ENCODE data around the gene SELENOF. TPM values are rescaled to one million over a fixed set of nuclear protein-coding genes. Genes with fewer than 3 reads are reported as not detected.

SELENOF gene
- total and polyA plus RNA-seq, 10 of the 15 experiments (the other 5 are each of a cell fraction or from before 2014, with no cell fraction given): 98.7 to 254 (median 172) TPM

DNA sequence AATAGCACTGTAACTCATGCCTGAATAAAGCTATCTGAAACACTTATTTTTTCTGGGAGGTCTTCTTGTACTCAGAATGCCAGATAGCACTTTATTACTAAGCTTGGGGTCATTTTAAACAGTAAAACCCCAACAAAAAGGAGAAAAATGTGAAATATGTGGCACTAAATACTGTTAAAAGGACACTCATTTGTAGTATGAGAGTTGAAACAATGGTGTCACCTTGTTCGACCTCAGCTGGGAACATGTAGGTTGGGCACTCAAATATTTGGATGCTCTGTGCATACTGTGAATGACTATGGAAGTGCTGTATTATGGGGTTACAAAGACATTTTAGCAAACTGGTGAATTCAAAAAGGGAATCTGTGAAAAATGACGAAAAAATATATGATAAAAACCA lies 53.9 kb downstream of the SELENOF start:
- H2AFZ ChIP-seq (ENCODE audit: control insufficient read depth, low read depth, low read length): no peak overlapping the region
- in situ Hi-C loops (cut with MboI): no loop called here
- H3K79me2 ChIP-seq (ENCODE audit: control insufficient read depth, insufficient read depth, low read length): no peaks in the 10 kb centered on the region
- WGBS (ENCODE audit: insufficient coverage, insufficient replicate concordance, low lambda C conversion rate, missing lambda C conversion rate): 100% methylated on average over 2 of the region's 2 CpGs
- no peak overlapping the region for H3K27ac ChIP-seq (ENCODE audit: control insufficient read depth, insufficient read depth)
- H3K4me1 ChIP-seq (ENCODE audit: control insufficient read depth, insufficient read depth, low read length): no peaks in the 10 kb centered on the region
- FAIRE-seq (no peak), ATAC-seq (no peak), DNase-seq (ENCODE audit: low read depth, low spot score) (no peak)
- ChIA-PET POLR2A (no interaction called here), CTCF (interaction anchor here (1.3 to 2.7 kb wide), 2 partner anchors 14 to 26 kb away, joined by 4 to 9 read pairs; no protein-coding TSS in a partner anchor), RAD21 (ENCODE audit: unreplicated experiment) (interaction anchor here (0.6 kb wide), 1 partner anchor 79 kb away, joined by 3 read pairs; no protein-coding TSS in a partner anchor), SMC1A (ENCODE audit: uncharacterized antibody, unreplicated experiment) (interaction anchor here (0.5 to 1.1 kb wide), 3 partner anchors 26 to 341 kb away, joined by 3 read pairs; no protein-coding TSS in a partner anchor)
- H3K9me3 ChIP-seq (replicated peaks; ENCODE audit: control insufficient read depth, insufficient read depth, low read length): no peaks in the 10 kb centered on the region
- intact Hi-C loops (cut with micrococcal nuclease; ENCODE audit: unreplicated experiment): no loop called here
- no peaks in the 10 kb centered on the region for H4K20me1 ChIP-seq (ENCODE audit: control insufficient read depth, insufficient read depth)
- no TSS peak for BruUV-seq (replicated peaks)
- peaks cover 0 to 5% of the 10 kb centered on the region in 2 experiments; a peak in 1 of 4 replicates for H3K36me3 ChIP-seq (ENCODE audit: control insufficient read depth in 2 of 2, insufficient read depth in 2 of 2, low read length in 1 of 2)
- TF ChIP-seq NBN (IDR thresholded peaks at IDR 0.05) (no peak), CBX5 (IDR thresholded peaks at IDR 0.05; ENCODE audit: low read depth) (no peak), KAT2A (conservative IDR thresholded peaks at IDR 0.05; ENCODE audit: control insufficient read depth, low read depth, low read length) (no peak), CBFB (IDR thresholded peaks at IDR 0.05; ENCODE audit: low read depth) (no peak), HDGF (IDR thresholded peaks at IDR 0.05) (no peak), ZNF217 (IDR thresholded peaks at IDR 0.05) (no peak), TCF7 (IDR thresholded peaks at IDR 0.05; ENCODE audit: borderline replicate concordance) (no peak)
- TF ChIP-seq, protein P1, sequence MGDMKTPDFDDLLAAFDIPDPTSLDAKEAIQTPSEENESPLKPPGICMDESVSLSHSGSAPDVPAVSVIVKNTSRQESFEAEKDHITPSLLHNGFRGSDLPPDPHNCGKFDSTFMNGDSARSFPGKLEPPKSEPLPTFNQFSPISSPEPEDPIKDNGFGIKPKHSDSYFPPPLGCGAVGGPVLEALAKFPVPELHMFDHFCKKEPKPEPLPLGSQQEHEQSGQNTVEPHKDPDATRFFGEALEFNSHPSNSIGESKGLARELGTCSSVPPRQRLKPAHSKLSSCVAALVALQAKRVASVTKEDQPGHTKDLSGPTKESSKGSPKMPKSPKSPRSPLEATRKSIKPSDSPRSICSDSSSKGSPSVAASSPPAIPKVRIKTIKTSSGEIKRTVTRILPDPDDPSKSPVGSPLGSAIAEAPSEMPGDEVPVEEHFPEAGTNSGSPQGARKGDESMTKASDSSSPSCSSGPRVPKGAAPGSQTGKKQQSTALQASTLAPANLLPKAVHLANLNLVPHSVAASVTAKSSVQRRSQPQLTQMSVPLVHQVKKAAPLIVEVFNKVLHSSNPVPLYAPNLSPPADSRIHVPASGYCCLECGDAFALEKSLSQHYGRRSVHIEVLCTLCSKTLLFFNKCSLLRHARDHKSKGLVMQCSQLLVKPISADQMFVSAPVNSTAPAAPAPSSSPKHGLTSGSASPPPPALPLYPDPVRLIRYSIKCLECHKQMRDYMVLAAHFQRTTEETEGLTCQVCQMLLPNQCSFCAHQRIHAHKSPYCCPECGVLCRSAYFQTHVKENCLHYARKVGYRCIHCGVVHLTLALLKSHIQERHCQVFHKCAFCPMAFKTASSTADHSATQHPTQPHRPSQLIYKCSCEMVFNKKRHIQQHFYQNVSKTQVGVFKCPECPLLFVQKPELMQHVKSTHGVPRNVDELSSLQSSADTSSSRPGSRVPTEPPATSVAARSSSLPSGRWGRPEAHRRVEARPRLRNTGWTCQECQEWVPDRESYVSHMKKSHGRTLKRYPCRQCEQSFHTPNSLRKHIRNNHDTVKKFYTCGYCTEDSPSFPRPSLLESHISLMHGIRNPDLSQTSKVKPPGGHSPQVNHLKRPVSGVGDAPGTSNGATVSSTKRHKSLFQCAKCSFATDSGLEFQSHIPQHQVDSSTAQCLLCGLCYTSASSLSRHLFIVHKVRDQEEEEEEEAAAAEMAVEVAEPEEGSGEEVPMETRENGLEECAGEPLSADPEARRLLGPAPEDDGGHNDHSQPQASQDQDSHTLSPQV (IDR thresholded peaks at IDR 0.05): no peak
- TF ChIP-seq, protein P2, sequence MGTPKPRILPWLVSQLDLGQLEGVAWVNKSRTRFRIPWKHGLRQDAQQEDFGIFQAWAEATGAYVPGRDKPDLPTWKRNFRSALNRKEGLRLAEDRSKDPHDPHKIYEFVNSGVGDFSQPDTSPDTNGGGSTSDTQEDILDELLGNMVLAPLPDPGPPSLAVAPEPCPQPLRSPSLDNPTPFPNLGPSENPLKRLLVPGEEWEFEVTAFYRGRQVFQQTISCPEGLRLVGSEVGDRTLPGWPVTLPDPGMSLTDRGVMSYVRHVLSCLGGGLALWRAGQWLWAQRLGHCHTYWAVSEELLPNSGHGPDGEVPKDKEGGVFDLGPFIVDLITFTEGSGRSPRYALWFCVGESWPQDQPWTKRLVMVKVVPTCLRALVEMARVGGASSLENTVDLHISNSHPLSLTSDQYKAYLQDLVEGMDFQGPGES (IDR thresholded peaks at IDR 0.05): no peak
- TF ChIP-seq, protein P3, sequence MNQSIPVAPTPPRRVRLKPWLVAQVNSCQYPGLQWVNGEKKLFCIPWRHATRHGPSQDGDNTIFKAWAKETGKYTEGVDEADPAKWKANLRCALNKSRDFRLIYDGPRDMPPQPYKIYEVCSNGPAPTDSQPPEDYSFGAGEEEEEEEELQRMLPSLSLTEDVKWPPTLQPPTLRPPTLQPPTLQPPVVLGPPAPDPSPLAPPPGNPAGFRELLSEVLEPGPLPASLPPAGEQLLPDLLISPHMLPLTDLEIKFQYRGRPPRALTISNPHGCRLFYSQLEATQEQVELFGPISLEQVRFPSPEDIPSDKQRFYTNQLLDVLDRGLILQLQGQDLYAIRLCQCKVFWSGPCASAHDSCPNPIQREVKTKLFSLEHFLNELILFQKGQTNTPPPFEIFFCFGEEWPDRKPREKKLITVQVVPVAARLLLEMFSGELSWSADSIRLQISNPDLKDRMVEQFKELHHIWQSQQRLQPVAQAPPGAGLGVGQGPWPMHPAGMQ (IDR thresholded peaks at IDR 0.05; ENCODE audit: borderline replicate concordance): no peak
- no peak overlapping the region for H3K9ac ChIP-seq (ENCODE audit: control insufficient read depth, insufficient read depth, low read length)
- no peak overlapping the region for H3K4me3 ChIP-seq
- no peak overlapping the region for H3K4me2 ChIP-seq (ENCODE audit: control insufficient read depth, insufficient read depth)
- H3K27me3 ChIP-seq (replicated peaks in 1 of 2; ENCODE audit: control insufficient read depth in 2 of 2, insufficient read depth in 2 of 2, low read length in 1 of 2): no peaks in the 10 kb centered on the region
